ENCODE data around the gene OMP. TPM values are rescaled to one million over a fixed set of nuclear protein-coding genes. Genes with fewer than 3 reads are reported as not detected.

Gene OMP
- total and polyA plus RNA-seq, 2 of the 13 experiments (the other 11 are each of a cell fraction or from before 2014, with no cell fraction given), result not detected

DNA sequence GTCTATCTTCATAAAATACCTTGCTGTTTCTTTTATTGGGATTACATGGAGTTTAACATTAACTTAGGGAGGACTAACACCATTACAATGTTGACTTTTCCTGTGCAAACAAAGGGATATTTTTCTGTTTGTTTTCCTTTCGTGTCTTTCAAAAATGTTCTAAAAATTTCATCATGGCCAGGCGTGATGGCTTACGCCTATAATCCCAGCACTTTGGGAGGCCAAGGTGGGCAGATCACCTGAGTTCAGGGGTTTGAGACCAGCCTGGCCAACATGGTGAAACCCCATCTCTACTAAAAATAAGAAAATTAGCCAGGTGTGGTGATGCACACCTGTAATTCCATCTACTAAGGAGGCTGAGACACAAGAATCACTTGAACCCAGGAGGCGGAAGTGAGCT is 41.4 kb upstream of the OMP start (continued):
- TF ChIP-seq, protein P1, sequence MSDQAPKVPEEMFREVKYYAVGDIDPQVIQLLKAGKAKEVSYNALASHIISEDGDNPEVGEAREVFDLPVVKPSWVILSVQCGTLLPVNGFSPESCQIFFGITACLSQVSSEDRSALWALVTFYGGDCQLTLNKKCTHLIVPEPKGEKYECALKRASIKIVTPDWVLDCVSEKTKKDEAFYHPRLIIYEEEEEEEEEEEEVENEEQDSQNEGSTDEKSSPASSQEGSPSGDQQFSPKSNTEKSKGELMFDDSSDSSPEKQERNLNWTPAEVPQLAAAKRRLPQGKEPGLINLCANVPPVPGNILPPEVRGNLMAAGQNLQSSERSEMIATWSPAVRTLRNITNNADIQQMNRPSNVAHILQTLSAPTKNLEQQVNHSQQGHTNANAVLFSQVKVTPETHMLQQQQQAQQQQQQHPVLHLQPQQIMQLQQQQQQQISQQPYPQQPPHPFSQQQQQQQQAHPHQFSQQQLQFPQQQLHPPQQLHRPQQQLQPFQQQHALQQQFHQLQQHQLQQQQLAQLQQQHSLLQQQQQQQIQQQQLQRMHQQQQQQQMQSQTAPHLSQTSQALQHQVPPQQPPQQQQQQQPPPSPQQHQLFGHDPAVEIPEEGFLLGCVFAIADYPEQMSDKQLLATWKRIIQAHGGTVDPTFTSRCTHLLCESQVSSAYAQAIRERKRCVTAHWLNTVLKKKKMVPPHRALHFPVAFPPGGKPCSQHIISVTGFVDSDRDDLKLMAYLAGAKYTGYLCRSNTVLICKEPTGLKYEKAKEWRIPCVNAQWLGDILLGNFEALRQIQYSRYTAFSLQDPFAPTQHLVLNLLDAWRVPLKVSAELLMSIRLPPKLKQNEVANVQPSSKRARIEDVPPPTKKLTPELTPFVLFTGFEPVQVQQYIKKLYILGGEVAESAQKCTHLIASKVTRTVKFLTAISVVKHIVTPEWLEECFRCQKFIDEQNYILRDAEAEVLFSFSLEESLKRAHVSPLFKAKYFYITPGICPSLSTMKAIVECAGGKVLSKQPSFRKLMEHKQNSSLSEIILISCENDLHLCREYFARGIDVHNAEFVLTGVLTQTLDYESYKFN (CRISPR knock-in tag; conservative IDR thresholded peaks at IDR 0.05), result peak; percentile 74
- peak; percentile 57; the same call in 1 of the 2 replicates for TF ChIP-seq RCOR2 (CRISPR knock-in tag; IDR thresholded peaks at IDR 0.05)
- peak; percentile 39; the same call in 1 of the 2 replicates for TF ChIP-seq CBX5 (CRISPR knock-in tag; IDR thresholded peaks at IDR 0.05; ENCODE audit: borderline replicate concordance)
- 0 out of 2 replicates have a peak, but pooled peaks have one; percentile 50 for TF ChIP-seq TARDBP (CRISPR knock-in tag; IDR thresholded peaks at IDR 0.05)
- TF ChIP-seq, protein P2, sequence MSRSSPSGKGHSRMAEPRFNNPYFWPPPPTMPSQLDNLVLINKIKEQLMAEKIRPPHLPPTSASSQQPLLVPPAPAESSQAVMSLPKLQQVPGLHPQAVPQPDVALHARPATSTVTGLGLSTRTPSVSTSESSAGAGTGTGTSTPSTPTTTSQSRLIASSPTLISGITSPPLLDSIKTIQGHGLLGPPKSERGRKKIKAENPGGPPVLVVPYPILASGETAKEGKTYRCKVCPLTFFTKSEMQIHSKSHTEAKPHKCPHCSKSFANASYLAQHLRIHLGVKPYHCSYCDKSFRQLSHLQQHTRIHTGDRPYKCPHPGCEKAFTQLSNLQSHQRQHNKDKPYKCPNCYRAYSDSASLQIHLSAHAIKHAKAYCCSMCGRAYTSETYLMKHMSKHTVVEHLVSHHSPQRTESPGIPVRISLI (CRISPR knock-in tag; IDR thresholded peaks at IDR 0.05; ENCODE audit: borderline replicate concordance), result peak; percentile 22; the same call in 1 of the 2 replicates
- TF ChIP-seq ZNF331 (CRISPR knock-in tag; IDR thresholded peaks at IDR 0.05), result peak; percentile 73; the same call in 1 of the 2 replicates
- peak; percentile 65; the same call in 1 of the 2 replicates for TF ChIP-seq SIX1 (CRISPR knock-in tag; IDR thresholded peaks at IDR 0.05; ENCODE audit: borderline replicate concordance)
- TF ChIP-seq FOXA3 (CRISPR knock-in tag; IDR thresholded peaks at IDR 0.05), result peak; percentile 97
- TF ChIP-seq FOXK1 (CRISPR knock-in tag; IDR thresholded peaks at IDR 0.05; ENCODE audit: borderline replicate concordance, low read depth), result peak; percentile 72; the same call in 1 of the 2 replicates
- 0 out of 2 replicates have a peak, but pooled peaks have one; percentile 17 for TF ChIP-seq HMG20B (CRISPR knock-in tag; conservative IDR thresholded peaks at IDR 0.05)
- peak; percentile 62; the same call in 1 of the 2 replicates for TF ChIP-seq ELF3 (CRISPR knock-in tag; IDR thresholded peaks at IDR 0.05)
- TF ChIP-seq HMG20A (CRISPR knock-in tag; IDR thresholded peaks at IDR 0.05; ENCODE audit: borderline replicate concordance), result peak; percentile 84
- peak; percentile 86 for TF ChIP-seq PITX1 (CRISPR knock-in tag; IDR thresholded peaks at IDR 0.05)
- TF ChIP-seq ZNF205 (CRISPR knock-in tag; IDR thresholded peaks at IDR 0.05), result 0 out of 2 replicates have a peak, but pooled peaks have one; percentile 17
- TF ChIP-seq YEATS2 (CRISPR knock-in tag; IDR thresholded peaks at IDR 0.05; ENCODE audit: borderline replicate concordance), result peak; percentile 23; the same call in 1 of the 2 replicates
- TF ChIP-seq, protein P3, sequence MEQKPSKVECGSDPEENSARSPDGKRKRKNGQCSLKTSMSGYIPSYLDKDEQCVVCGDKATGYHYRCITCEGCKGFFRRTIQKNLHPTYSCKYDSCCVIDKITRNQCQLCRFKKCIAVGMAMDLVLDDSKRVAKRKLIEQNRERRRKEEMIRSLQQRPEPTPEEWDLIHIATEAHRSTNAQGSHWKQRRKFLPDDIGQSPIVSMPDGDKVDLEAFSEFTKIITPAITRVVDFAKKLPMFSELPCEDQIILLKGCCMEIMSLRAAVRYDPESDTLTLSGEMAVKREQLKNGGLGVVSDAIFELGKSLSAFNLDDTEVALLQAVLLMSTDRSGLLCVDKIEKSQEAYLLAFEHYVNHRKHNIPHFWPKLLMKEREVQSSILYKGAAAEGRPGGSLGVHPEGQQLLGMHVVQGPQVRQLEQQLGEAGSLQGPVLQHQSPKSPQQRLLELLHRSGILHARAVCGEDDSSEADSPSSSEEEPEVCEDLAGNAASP (CRISPR knock-in tag; IDR thresholded peaks at IDR 0.05; ENCODE audit: borderline replicate concordance), result peak; percentile 55; the same call in 1 of the 2 replicates
- peak; percentile 77 for TF ChIP-seq RXRB (CRISPR knock-in tag; IDR thresholded peaks at IDR 0.05; ENCODE audit: borderline replicate concordance)
- TF ChIP-seq, protein P4, sequence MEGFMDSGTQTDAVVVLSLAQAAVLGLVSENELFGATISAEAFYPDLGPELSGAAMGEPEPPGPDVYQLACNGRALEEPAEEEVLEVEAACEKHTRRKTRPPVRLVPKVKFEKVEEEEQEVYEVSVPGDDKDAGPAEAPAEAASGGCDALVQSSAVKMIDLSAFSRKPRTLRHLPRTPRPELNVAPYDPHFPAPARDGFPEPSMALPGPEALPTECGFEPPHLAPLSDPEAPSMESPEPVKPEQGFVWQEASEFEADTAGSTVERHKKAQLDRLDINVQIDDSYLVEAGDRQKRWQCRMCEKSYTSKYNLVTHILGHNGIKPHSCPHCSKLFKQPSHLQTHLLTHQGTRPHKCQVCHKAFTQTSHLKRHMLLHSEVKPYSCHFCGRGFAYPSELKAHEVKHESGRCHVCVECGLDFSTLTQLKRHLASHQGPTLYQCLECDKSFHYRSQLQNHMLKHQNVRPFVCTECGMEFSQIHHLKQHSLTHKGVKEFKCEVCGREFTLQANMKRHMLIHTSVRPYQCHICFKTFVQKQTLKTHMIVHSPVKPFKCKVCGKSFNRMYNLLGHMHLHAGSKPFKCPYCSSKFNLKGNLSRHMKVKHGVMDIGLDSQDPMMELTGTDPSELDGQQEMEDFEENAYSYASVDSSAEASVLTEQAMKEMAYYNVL (CRISPR knock-in tag; IDR thresholded peaks at IDR 0.05; ENCODE audit: borderline replicate concordance), result peak; percentile 55; the same call in 1 of the 2 replicates
- TF ChIP-seq, protein P5, sequence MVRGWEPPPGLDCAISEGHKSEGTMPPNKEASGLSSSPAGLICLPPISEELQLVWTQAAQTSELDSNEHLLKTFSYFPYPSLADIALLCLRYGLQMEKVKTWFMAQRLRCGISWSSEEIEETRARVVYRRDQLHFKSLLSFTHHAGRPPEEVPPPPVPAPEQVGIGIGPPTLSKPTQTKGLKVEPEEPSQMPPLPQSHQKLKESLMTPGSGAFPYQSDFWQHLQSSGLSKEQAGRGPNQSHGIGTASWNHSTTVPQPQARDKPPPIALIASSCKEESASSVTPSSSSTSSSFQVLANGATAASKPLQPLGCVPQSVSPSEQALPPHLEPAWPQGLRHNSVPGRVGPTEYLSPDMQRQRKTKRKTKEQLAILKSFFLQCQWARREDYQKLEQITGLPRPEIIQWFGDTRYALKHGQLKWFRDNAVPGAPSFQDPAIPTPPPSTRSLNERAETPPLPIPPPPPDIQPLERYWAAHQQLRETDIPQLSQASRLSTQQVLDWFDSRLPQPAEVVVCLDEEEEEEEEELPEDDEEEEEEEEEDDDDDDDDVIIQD (CRISPR knock-in tag; IDR thresholded peaks at IDR 0.05; ENCODE audit: low read depth), result peak; percentile 46; the same call in 1 of the 2 replicates
- TF ChIP-seq ZBTB7B (CRISPR knock-in tag; IDR thresholded peaks at IDR 0.05), result 0 out of 2 replicates have a peak, but pooled peaks have one; percentile 26
- TF ChIP-seq ZNF12 (CRISPR knock-in tag; IDR thresholded peaks at IDR 0.05), result peak; percentile 74

All from HepG2 (cell line).